Measurements from ENCODE around the gene CUEDC2. TPM values are rescaled to one million over a fixed set of nuclear protein-coding genes. Genes with fewer than 3 reads are reported as not detected.

The CUEDC2 gene
- total RNA-seq, 3 donors from 2014 or later (not counting 1 experiment from before 2014, with no cell fraction given), result 35.0 to 43.0 (median 37.7) TPM

DNA sequence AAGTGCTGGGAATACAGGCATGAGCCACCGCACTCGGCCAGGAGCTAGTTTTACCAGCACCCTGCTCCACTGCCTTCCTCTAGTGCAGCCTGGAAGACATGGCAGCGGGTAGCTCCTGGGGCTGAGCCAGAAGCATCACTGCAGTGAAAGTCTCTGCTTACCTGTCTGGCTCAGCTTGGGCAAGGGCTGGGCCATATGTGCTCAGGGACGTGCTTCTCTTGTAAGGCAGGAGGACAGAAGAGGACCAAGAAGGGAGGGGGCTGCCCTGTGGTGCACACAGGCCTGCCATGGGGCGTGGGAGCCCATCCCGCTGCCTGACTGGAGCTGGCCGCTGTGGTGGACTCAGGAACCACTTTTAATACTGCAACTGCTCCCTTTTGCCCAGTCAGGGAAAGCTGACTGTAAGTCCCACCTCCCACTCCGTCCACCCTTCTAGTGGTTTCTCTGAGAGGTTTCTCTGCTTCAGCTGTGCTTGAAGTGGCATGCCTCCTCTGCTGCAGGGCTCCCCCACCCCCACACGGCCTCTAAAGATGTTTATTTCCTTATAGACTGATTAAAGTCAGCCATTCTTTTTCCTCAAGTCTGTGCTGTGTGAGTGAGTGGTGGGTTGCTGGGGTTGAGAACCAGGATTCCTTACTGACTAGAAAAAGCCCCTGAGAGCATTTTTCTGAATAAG lies 44.2 kb upstream of the CUEDC2 start:
- Mint-ChIP-seq H3K27ac (peak overlapping the region in 1 of 2 donors; percentile 36), H3K27me3 (ENCODE audit: low read depth in 2 of 2) (no peaks in the 10 kb centered on the region)
- 77% methylated on average over 8 of the region's 9 CpGs for WGBS (ENCODE audit: insufficient coverage)

DNA sequence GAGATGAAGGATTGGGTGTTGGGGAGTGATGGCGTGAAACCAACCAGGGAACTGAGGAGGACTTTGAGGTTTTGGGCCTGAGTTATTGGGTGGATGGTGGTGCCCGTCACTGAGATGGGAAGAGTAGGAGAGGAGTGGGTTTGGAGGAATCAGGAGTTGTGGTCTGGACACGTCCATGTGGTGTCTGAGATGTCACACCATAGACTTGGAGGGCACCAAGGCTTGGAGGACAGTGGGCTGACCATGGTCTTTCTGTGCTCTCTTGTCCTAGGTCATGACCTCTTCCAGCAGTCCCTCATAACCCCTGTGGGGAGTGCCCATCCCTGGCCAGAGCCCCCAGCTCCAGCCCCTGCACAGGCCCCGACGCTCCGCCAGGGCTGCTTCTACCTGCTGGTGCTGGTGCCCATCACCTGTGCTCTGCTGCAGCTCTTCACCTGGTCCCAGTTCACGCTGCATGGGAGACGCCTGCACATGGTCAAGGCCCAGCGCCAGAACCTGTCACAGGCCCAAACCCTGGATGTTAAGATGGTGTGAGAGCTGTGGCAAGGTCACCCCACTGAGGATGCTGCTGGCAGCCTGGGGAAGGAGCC lies 43.2 kb upstream of the CUEDC2 start:
- no peaks in the 10 kb centered on the region for H3K36me3 Mint-ChIP-seq
- Histone ChIP-seq H3K9me3 (ENCODE audit: control insufficient read depth, insufficient read depth, low read length) (no peaks in the 10 kb centered on the region), H3K27me3 (ENCODE audit: control insufficient read depth, insufficient read depth, low read length) (no peaks in the 10 kb centered on the region), H3K27ac (ENCODE audit: low read length) (no peak overlapping the region), H3K36me3 (ENCODE audit: control insufficient read depth, insufficient read depth, low read length) (peaks cover 7% of the 10 kb centered on the region), H3K4me1 (ENCODE audit: control insufficient read depth, insufficient read depth, low read length) (peaks cover 14% of the 10 kb centered on the region), H3K4me3 (ENCODE audit: low read length) (no peak overlapping the region)
- H3K27me3 Mint-ChIP-seq (ENCODE audit: low read depth in 2 of 2), result no peaks in the 10 kb centered on the region
- DNase-seq (no peak), ATAC-seq (no peak)
- no peak overlapping the region for H3K4me3 Mint-ChIP-seq
- intact Hi-C loops (cut with micrococcal nuclease), result loop anchor here (10.0 kb wide), 1 partner anchor 321 kb away; the partner anchor contains the start of gene NOLC1
- peak overlapping the region in 1 of 2 donors; percentile 63 for H3K27ac Mint-ChIP-seq
- TF ChIP-seq, protein P1, sequence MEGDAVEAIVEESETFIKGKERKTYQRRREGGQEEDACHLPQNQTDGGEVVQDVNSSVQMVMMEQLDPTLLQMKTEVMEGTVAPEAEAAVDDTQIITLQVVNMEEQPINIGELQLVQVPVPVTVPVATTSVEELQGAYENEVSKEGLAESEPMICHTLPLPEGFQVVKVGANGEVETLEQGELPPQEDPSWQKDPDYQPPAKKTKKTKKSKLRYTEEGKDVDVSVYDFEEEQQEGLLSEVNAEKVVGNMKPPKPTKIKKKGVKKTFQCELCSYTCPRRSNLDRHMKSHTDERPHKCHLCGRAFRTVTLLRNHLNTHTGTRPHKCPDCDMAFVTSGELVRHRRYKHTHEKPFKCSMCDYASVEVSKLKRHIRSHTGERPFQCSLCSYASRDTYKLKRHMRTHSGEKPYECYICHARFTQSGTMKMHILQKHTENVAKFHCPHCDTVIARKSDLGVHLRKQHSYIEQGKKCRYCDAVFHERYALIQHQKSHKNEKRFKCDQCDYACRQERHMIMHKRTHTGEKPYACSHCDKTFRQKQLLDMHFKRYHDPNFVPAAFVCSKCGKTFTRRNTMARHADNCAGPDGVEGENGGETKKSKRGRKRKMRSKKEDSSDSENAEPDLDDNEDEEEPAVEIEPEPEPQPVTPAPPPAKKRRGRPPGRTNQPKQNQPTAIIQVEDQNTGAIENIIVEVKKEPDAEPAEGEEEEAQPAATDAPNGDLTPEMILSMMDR (IDR thresholded peaks at IDR 0.05), result no peak
- H3K4me1 Mint-ChIP-seq, result peaks cover 6 to 15% of the 10 kb centered on the region in 2 donors
- no peaks in the 10 kb centered on the region for H3K9me3 Mint-ChIP-seq
- WGBS (ENCODE audit: insufficient coverage), result 97% methylated on average over 9 of the region's 9 CpGs

More for the DNA sequence above, 44.2 kb upstream of the CUEDC2 start:
- Mint-ChIP-seq H3K4me1 (peaks cover 6 to 15% of the 10 kb centered on the region in 2 donors), H3K36me3 (no peaks in the 10 kb centered on the region), H3K4me3 (no peak overlapping the region), H3K9me3 (no peaks in the 10 kb centered on the region)
- H3K27ac ChIP-seq (ENCODE audit: low read length), result no peak overlapping the region
- H3K27me3 ChIP-seq (ENCODE audit: control insufficient read depth, insufficient read depth, low read length), result no peaks in the 10 kb centered on the region
- peaks cover 18% of the 10 kb centered on the region for H3K36me3 ChIP-seq (ENCODE audit: control insufficient read depth, insufficient read depth, low read length)
- intact Hi-C loops (cut with micrococcal nuclease), result loop anchor here (10.0 kb wide), 1 partner anchor 322 kb away; the partner anchor contains the start of gene NOLC1
- DNase-seq, result peak in 1 of 2 donors; percentile 54
- ATAC-seq, result no peak
- peaks cover 14% of the 10 kb centered on the region for H3K4me1 ChIP-seq (ENCODE audit: control insufficient read depth, insufficient read depth, low read length)
- TF ChIP-seq, protein P1 (IDR thresholded peaks at IDR 0.05), result no peak
- H3K4me3 ChIP-seq (ENCODE audit: low read length), result no peak overlapping the region
- no peaks in the 10 kb centered on the region for H3K9me3 ChIP-seq (ENCODE audit: control insufficient read depth, insufficient read depth, low read length)

DNA sequence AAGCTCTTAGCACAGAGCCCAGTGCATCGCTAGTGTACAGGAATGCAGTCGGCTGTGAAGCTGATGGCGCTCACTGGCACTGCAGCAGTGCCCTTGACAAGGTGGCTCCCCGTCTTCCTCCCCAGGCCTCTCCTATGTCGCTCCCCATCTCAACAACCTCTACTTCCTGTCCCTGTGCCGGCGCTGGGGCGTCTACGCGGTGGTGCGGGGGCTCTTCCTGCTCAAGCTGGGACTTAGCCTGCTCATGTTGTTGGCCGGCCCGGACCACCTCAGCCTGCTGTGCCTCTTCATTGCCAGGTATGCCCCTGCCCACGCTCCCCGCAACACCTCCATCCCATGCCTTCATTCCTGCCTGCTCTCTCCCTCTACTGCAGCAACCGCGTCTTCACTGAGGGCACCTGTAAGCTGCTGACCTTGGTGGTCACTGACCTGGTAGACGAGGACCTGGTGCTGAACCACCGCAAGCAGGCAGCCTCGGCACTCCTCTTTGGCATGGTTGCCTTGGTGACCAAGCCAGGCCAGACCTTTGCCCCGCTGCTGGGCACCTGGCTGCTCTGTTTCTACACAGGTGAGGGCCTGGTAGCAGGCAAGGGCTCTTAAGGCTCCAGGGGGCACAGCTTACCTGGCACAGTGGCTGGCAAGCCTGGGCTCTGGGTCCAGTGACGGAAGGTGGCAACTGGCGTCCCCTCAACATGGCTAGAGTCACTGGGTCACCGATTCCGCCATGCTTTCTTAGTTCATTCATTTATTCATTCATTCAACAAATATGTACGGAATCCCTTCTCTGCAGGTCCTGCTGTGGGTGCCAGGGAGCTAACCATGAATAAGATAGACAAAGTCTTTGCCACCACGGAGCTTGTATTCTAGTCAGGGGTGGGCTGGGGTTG lies 41.3 kb upstream of the CUEDC2 start:
- Mint-ChIP-seq H3K4me1 (peaks cover 0 to 17% of the 10 kb centered on the region in 2 donors), H3K27ac (peak overlapping the region in 1 of 2 donors; percentile 68), H3K9me3 (no peaks in the 10 kb centered on the region), H3K4me3 (no peak overlapping the region), H3K27me3 (ENCODE audit: low read depth in 2 of 2) (no peaks in the 10 kb centered on the region), H3K36me3 (no peaks in the 10 kb centered on the region)
- H3K4me3 ChIP-seq (ENCODE audit: low read length), result no peak overlapping the region
- H3K9me3 ChIP-seq (ENCODE audit: control insufficient read depth, insufficient read depth, low read length), result no peaks in the 10 kb centered on the region
- H3K4me1 ChIP-seq (ENCODE audit: control insufficient read depth, insufficient read depth, low read length), result peaks cover 9% of the 10 kb centered on the region
- no peak for ATAC-seq
- H3K36me3 ChIP-seq (ENCODE audit: control insufficient read depth, insufficient read depth, low read length), result no peaks in the 10 kb centered on the region
- peak in 1 of 2 donors; percentile 63 for DNase-seq
- WGBS (ENCODE audit: insufficient coverage), result 80% methylated on average over 27 of the region's 27 CpGs
- H3K27me3 ChIP-seq (ENCODE audit: control insufficient read depth, insufficient read depth, low read length), result no peaks in the 10 kb centered on the region
- intact Hi-C loops (cut with micrococcal nuclease), result loop anchor here (10.0 kb wide), 1 partner anchor 319 kb away; the partner anchor contains the start of gene NOLC1
- no peak overlapping the region for H3K27ac ChIP-seq (ENCODE audit: low read length)
- TF ChIP-seq, protein P1 (IDR thresholded peaks at IDR 0.05), result no peak
